Right ventricle myocardium superior (tissue), 1 donor: Measurements from ENCODE around the gene SERTM2. TPM values are rescaled to one million over a fixed set of nuclear protein-coding genes. Genes with fewer than 3 reads are reported as not detected.

Experiments used
- ATAC-seq: fragments of 200-7000 bp; cut with Tn5 transposase; one replicate; pipeline ENCODE4 v1.9.1; 2020; ENCODE audit warnings: mild to moderate bottlenecking; ENCODE audit not compliant: poor library complexity
- DNase-seq: peaks from one replicate; pipeline ENCODE4 v3.0.0-alpha.2; 2020
- intact Hi-C: fragments of 100-400 bp; cut with DNase I; formaldehyde crosslinking; loops from one replicate; pipeline ENCODE4 v1.11.2; 2022
- long read RNA-seq: library from polyadenylated mRNA; unstranded; transcript quantifications from one replicate; pipeline ENCODE4 v2.0.0, GENCODE V29; 2021
- total RNA-seq: library from RNA; stranded (reverse); fragmentation: NEBNext Ultra II Directional; extraction: Animal tissue kit (Norgen Biotek cat#: 25700); gene quantifications from one replicate; pipeline ENCODE4 v1.2.1, GENCODE V29; 2021
- donor health status: DM: no; HTN: yes; CAD: no; lungs with severe emphysema.

SERTM2 gene
- not detected for total RNA-seq
- long read RNA-seq = 0 reads

- ATAC-seq = no peak
- DNase-seq = no peak
- intact Hi-C loops = no loop called here
These were observed at the start of gene SERTM2 for GRCh38 chrX:111511477-111511876. Gene SERTM2, plus strand, starts transcription at chrX:111511645. Its CDS starts 7,213 bp downstream, at chrX:111518858.

GRCh38 chrX:111465669-111466068 is 45.8 kb upstream of the SERTM2 start:
- intact Hi-C loops = no loop called here
- ATAC-seq = no peak
- no peak for DNase-seq

- intact Hi-C loops = no loop called here
- peak; percentile 46 for ATAC-seq
- DNase-seq = peak; percentile 73
These were observed 43.5 kb upstream of the SERTM2 start for GRCh38 chrX:111467896-111468295.

- intact Hi-C loops = no loop called here
- ATAC-seq = no peak
- no peak for DNase-seq
These were observed 40.6 kb upstream of the SERTM2 start for GRCh38 chrX:111470681-111471403.

- DNase-seq = no peak
- intact Hi-C loops = no loop called here
- no peak for ATAC-seq
These were observed 29.5 kb upstream of the SERTM2 start for GRCh38 chrX:111481896-111482295.

GRCh38 chrX:111483135-111483534 is 28.3 kb upstream of the SERTM2 start:
- DNase-seq (no peak), ATAC-seq (no peak)
- intact Hi-C loops = no loop called here

GRCh38 chrX:111483881-111484280 is 27.6 kb upstream of the SERTM2 start:
- no peak for ATAC-seq
- no peak for DNase-seq

GRCh38 chrX:111490688-111491087 is 20.8 kb upstream of the SERTM2 start:
- no peak for DNase-seq
- no peak for ATAC-seq
- intact Hi-C loops = no loop called here

More at GRCh38 chrX:111483881-111484280, 27.6 kb upstream of the SERTM2 start:
- intact Hi-C loops = no loop called here

GRCh38 chrX:111492085-111492484 is 19.4 kb upstream of the SERTM2 start:
- ATAC-seq (no peak), DNase-seq (no peak)
- intact Hi-C loops = no loop called here

- intact Hi-C loops = no loop called here
- ATAC-seq (no peak), DNase-seq (no peak)
These were observed 12.8 kb upstream of the SERTM2 start for GRCh38 chrX:111498538-111499103.

- intact Hi-C loops = no loop called here
- no peak for DNase-seq
These were observed 7.9 kb upstream of the SERTM2 start for GRCh38 chrX:111503485-111503993.

GRCh38 chrX:111504941-111505340 is 6.5 kb upstream of the SERTM2 start:
- no peak for ATAC-seq
- intact Hi-C loops = no loop called here
- DNase-seq = no peak

More at GRCh38 chrX:111503485-111503993, 7.9 kb upstream of the SERTM2 start:
- ATAC-seq = no peak

- intact Hi-C loops = no loop called here
- ATAC-seq (no peak), DNase-seq (no peak)
These were observed 5.7 kb upstream of the SERTM2 start for GRCh38 chrX:111505783-111506182.

GRCh38 chrX:111506826-111507225 is 4.6 kb upstream of the SERTM2 start:
- DNase-seq = no peak
- intact Hi-C loops = no loop called here
- no peak for ATAC-seq

GRCh38 chrX:111507933-111508332 is 3.5 kb upstream of the SERTM2 start:
- ATAC-seq = no peak
- no peak for DNase-seq
- intact Hi-C loops = no loop called here

GRCh38 chrX:111515298-111515697 is 3.9 kb downstream of the SERTM2 start:
- DNase-seq = no peak
- ATAC-seq = no peak
- intact Hi-C loops = no loop called here

- ATAC-seq (no peak), DNase-seq (no peak)
- intact Hi-C loops = no loop called here
These were observed 7.2 kb downstream of the SERTM2 start for GRCh38 chrX:111518667-111519066.

GRCh38 chrX:111519215-111519614 is 7.8 kb downstream of the SERTM2 start:
- intact Hi-C loops = no loop called here
- no peak for DNase-seq
- no peak for ATAC-seq

GRCh38 chrX:111520506-111520905 is 9.1 kb downstream of the SERTM2 start:
- intact Hi-C loops = no loop called here
- no peak for ATAC-seq

GRCh38 chrX:111521169-111521568 is 9.7 kb downstream of the SERTM2 start:
- DNase-seq (no peak), ATAC-seq (no peak)
- intact Hi-C loops = no loop called here

More at GRCh38 chrX:111520506-111520905, 9.1 kb downstream of the SERTM2 start:
- DNase-seq = no peak
